Stimulated activated CD4-positive, alpha-beta T cell treated with anti-CD3 and anti-CD28 coated beads, Interleukin-15, amount 100 ng/mL, for 24 hours (primary cell): Measurements from ENCODE around the gene DDX46.
"Not testable (repeated sequence)": the region's sequence is repeated elsewhere in the genome, so short reads cannot be mapped to it uniquely, and the experiment has no call there.

ENCODE experiments used
- DNase-seq: peaks from one replicate; pipeline ENCODE4 v3.0.0-alpha.2; 2020

Gene DDX46

GRCh38 chr5:134758504-134759341 lies at the start of gene DDX46:
DDX46 (plus strand) TSS chr5:134758779; CDS start chr5:134758939, 160 bp downstream.
- peak; percentile 98 for DNase-seq

- no peak for DNase-seq
Observed at GRCh38 chr5:134714120-134714519, 44.5 kb upstream of the DDX46 start.

GRCh38 chr5:134714541-134714940 lies 44.0 kb upstream of the DDX46 start:
- no peak for DNase-seq

DNA sequence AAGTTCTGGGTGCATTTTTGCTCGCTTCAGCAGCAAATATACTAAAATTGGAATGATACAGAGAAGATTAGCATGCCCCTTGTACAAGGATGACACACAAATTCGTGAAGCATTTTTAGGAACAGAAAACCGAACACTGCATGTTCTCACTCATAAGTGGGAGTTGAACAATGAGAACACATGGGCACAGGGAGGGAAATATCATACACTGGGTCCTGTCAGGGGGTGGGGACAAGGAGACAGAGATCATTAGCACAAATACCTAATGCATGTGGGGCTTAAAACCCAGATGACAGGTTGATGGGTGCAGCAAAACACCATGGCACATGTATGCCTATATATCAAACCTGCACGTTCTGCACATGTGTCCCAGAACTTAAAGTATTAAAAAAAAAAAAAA lies 43.1 kb upstream of the DDX46 start:
- not testable (repeated sequence) for DNase-seq

GRCh38 chr5:134724872-134725271 lies 33.7 kb upstream of the DDX46 start:
- no peak for DNase-seq

DNA sequence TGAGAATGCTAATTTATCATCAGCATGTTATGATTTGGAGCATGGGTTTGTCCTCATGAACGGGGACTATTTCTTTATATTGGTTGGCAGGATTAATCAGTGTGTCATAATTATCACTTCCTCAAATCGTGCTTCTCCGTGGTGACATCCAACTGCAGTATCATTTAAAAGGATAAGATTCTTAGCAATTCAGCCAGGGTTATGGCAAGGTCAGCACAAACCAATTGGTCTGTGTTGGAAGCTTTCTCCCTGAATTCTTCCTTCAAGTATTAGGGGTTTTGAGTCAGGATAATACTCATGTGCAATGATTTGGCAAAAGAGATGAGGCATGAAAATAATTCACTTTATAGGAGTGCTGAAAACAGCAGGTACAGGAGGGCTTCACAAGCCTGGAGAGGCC lies 25.8 kb upstream of the DDX46 start:
- DNase-seq, result no peak

GRCh38 chr5:134735243-134735642 lies 23.3 kb upstream of the DDX46 start:
- DNase-seq, result no peak

DNA sequence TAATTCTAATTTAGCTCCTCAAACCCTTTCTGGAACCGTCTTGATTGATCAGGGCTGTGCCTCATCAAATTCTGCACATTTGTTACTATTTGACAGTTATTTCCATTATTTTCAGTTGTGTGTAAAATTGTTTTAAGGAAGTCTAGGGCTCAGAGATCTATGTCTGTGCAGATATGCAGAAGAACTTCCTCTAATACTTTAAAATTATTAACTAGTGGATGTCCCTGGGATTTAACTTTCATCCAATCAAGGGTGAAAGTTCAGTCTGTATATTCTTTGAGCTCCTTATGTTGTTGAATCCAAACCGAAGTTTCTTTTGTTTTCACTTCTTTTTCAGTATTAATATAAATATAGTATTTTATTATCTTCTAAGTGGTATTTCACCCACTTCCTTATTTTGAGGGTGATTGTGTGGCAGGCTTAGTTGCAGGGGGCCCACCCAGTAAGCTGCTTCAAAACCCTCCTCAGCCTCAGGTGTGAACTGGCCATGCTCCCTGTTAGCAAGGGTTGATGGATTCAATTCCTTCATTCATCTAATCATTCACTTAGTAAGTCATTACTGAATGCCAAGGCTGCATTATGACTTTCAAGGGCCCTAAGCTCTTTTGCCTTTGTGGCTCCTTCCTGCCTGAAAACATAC lies 22.3 kb upstream of the DDX46 start:
- no peak for DNase-seq

GRCh38 chr5:134738133-134738962 lies 20.2 kb upstream of the DDX46 start, which contains the start of gene CAMLG:
CAMLG (plus strand) TSS chr5:134738548; CDS start chr5:134738621, 73 bp downstream.
- DNase-seq, result peak; percentile 99

- peak; percentile 37 for DNase-seq
Observed at GRCh38 chr5:134738963-134739661, 19.5 kb upstream of the DDX46 start.

DNA sequence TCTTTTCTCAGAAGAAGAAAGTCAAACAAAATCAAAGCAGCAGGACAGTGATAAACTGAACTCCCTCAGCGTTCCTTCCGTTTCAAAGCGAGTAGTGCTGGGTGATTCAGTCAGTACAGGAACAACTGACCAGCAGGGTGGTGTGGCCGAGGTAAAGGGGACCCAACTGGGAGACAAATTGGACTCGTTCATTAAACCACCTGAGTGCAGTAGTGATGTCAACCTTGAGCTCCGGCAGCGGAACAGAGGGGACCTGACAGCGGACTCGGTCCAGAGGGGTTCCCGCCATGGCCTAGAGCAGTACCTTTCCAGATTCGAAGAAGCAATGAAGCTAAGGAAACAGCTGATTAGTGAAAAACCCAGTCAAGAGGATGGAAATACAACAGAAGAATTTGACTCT lies 17.5 kb upstream of the DDX46 start:
- no peak for DNase-seq

DNA sequence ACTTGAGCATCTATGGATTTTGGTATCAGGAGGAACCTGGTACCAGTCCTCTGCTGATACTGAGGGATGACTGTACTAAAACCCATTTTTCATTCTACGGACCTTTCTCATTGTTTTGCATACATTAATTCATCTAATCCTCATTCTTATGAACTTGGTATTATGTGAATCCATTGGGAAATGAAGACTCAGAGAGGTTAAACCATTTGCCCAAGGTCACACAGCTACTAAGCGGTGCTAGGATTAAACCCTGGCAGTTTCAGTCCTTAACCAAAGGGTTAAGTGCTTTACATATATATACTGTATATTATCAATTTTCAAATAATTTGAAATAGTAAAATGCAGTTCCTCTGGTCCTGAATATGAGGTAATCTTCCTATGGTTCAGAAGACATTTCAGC lies 16.4 kb upstream of the DDX46 start:
- no peak for DNase-seq

DNA sequence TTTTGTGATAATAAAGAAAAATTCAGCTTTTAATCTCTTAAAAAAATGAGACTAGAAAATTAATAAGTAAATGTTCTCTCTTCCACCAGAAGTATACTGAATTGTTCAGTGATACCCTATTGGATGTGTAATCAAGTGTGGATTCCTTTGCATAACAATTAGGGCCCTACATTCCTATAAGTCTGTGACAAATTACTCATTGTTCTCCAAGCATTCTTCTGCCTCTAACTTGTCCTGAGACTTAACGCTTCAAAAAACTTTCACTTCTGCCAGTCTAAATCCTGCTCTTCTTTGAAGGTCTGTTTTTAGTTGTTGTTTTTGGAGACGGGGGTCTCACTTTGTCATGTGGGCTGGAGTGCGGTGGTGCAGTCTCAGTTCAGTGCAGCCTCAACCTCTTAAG lies 9.2 kb upstream of the DDX46 start:
- no peak for DNase-seq

GRCh38 chr5:134758176-134758503 lies 439 bp upstream of the DDX46 start:
- no peak for DNase-seq

DNA sequence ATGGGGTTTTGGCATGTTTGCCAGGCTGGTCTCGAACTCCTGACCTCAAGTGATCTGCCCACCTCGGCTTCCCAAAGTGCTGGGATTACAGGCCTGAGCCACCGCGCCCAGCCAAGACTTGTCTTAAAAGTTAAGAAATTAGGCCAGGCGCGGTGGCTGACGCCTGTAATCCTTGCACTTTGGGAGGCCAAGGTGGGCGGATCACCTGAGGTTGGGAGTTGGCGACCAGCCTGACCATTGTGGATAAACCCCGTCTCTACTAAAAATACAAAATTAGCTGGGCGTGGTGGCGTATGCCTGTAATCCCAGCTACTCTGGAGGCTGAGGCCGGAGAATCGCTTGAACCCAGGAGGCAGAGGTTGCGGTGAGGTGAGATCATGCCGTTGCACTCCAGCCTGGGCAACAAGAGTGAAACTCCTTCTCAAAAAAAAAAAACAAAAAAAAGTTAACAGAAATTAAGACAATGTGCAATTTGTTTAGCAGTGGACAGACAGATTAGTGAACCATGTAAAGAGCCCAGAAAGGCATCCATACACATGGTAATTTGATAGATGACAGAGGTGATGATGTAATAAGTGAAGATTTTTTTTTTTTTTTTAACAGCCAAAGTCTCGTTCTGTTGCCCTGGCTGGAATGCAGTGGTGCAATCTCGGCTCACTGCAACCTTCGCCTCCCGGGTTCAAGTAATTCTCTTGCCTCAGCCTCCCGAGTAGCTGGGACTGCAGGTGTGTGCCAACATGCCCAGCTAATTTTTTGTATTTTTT lies 9.1 kb downstream of the DDX46 start:
- DNase-seq, result not testable (repeated sequence)

DNA sequence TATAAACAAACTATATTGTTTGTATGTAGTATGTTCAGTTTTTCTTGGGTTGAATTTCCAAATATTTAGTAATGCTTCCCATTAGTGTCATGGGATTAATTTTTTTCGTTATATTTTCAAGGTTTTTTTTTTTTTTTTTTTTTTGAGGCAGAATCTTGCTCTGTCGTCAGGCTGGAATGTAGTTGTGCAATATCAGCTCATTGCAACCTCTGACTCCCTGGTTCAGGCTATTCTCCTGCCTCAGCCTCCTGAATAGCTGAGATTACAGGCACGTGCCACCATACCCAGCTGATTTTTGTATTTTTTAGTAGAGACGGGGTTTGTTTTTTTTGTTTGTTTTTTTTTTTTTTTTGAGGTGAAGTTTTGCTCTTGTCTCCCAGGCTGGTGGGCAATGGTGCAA lies 10.6 kb downstream of the DDX46 start:
- DNase-seq, result no peak

DNA sequence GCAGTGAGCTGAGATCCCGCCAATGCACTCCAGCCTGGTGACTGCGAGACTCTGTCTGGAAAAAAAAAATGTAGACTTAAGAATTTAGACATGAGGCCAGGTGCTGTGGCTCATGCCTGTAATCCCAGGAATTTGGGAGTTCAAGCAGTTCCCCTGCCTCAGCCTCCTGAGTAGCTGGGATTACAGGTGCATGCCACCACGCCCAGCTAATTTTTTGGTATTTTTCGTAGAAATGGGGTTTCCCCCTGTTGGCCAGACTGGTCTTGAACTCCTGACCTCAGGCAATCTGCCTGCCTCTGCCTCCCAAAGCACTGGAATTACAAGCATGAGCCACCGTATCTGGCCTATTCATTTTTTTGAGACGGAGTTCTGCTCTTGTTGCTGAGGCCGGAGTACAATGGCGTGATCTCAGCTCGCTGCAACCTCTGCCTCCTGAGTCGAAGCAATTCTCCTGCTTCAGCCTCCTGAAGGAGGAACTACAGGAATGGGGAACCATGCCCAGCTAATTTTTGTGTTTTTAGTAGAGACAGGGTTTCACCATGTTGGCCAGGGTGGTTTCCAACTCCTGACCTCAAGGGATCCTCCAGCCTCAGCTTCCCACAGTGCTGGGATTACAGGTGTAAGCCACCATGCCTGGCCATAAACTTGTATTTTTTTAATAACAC lies 14.0 kb downstream of the DDX46 start:
- no peak for DNase-seq

DNA sequence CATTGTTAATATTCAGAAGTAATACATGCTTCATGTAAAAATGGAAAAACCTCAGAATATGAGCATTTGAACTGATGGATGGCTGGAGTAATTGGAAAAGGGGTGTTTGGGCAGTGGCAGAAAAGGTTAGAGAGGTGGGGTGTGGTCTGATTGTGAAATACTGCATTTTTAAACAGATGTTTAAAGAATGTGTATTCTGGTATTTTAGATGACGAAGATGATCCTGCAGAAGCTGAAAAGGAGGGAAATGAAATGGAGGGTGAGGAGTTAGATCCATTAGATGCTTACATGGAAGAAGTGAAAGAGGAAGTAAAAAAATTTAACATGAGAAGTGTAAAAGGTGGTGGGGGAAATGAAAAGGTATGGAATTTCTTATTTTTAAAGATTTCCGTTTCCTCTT lies 18.8 kb downstream of the DDX46 start:
- no peak for DNase-seq

DNA sequence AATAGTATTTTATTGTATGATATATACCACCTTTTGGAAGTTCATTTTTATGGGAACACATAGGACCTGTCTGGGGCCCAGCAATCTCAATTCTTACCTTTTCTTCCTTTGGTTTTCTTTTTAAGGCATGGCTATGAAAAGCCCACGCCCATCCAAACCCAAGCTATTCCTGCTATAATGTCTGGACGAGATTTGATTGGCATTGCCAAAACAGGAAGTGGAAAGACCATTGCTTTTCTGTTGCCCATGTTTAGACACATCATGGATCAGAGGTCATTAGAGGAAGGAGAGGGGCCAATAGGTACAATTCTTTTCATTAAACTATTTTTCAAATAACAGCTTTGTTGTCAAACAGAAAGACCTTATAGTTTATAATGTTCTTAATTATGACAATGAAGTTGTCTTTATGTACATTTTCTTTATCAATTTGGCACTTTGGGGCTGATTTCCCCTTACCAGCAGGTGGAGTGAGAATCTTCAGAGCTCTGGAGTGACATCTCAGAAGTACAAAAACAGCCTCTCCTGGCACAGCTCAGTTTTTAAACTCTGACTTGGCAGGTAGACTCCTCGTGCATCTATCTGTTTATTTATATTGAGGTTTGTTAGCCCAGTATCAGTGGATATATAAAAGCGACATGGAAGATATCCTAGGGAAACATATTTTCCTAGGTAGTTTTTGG lies 25.8 kb downstream of the DDX46 start:
- DNase-seq, result no peak

DNA sequence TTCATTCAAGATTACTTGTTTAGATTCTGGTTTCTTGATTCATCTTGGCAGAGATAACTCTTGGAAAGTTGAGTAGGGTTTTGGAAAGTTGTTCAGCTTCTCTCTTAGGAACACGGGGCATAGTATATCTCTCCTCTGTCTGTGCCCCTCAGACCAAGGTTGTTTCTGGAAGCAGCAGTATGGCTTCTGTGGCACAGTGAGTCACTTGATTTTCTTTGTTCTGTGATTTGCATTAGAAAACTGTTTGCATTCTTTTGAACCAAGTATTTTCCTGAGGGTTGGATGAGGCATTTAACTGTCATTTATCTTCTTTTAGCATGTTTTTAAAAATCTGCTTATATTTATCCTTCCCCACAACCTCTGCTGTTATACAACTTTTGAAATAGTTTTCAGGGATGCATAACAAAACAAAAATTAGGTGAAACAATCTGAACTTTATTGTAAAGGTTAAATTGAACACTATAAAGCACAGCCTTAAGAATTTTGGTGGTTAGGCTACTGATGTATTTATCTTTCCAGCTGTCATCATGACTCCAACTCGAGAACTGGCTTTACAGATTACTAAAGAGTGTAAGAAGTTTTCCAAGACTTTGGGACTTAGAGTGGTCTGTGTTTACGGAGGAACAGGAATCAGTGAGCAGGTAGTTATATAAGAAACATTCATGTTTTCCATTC lies 26.5 kb downstream of the DDX46 start:
- DNase-seq, result no peak
